GM13977 (cell line): ENCODE data around the gene CHURC1.
A peak's percentile ranks its signal among the peaks of the same experiment; 100 is the strongest.

Experiments used
- DNase-seq: peaks from one replicate; pipeline ENCODE4 v3.0.0; 2012; ENCODE audit warnings: low spot score
- in situ Hi-C: fragments of 300-500 bp; cut with MboI; formaldehyde crosslinking; loops from one replicate; pipeline ENCODE4 v1.12.0; 2022; ENCODE audit warnings: low sequenced_read_pairs, low pct_unique_long_range_greater_than_20kb, mixed read lengths, inconsistent platforms; ENCODE audit not compliant: unreplicated experiment
- TF ChIP-seq, protein P1 (sequence below): IDR thresholded peaks from 2 replicates; pipeline ENCODE4 v1.5.1; 2012; ENCODE audit warnings: mild to moderate bottlenecking, control low read depth; ENCODE audit not compliant: insufficient read depth; ENCODE audit errors: extremely low read depth, missing control alignments

CHURC1 gene

DNA sequence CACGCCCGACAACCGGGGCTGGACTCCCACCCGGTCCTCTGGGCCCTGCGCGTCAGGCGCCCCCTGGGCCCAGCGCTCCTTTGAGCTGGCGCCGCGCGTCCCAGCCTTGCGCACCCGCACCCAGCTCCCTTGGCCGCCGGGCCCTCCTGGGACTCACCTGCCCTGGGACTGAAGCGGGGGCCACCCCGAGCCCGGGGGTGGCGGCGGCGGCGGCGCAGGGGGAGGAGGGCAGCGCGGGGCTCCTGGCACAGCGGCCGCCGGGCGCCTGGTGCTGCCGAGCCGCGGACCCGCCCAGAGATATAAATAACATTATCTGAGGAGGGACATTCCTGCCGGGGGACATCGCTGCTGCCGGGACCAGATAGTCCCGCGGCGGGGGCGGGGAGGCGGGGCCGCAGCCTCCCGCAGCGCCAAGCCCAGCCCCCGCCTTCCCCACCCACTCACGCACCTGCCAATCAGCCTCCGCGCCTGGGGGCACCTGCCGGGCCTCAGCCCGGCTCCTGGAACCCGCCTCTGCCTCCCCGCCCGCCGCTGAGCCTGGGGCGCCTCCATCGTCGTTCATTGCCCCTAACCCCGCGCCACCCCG is 34.5 kb upstream of the CHURC1 start, which contains the start of gene SPTB:
Gene SPTB, minus strand, starts transcription at position 273 of the 586 bp plus-strand sequence. CDS start 56,813 bp downstream, outside the sequence.
- peak; percentile 74 for DNase-seq
- in situ Hi-C loops = loop anchor here (10.0 kb wide), 1 partner anchor 55 kb away; no protein-coding TSS in a partner anchor
- TF ChIP-seq, protein P1, sequence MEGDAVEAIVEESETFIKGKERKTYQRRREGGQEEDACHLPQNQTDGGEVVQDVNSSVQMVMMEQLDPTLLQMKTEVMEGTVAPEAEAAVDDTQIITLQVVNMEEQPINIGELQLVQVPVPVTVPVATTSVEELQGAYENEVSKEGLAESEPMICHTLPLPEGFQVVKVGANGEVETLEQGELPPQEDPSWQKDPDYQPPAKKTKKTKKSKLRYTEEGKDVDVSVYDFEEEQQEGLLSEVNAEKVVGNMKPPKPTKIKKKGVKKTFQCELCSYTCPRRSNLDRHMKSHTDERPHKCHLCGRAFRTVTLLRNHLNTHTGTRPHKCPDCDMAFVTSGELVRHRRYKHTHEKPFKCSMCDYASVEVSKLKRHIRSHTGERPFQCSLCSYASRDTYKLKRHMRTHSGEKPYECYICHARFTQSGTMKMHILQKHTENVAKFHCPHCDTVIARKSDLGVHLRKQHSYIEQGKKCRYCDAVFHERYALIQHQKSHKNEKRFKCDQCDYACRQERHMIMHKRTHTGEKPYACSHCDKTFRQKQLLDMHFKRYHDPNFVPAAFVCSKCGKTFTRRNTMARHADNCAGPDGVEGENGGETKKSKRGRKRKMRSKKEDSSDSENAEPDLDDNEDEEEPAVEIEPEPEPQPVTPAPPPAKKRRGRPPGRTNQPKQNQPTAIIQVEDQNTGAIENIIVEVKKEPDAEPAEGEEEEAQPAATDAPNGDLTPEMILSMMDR = no peak

GRCh38 chr14:64880221-64881121 is 33.8 kb upstream of the CHURC1 start:
- in situ Hi-C loops = loop anchor here (10.0 kb wide), 1 partner anchor 56 kb away; no protein-coding TSS in a partner anchor
- DNase-seq = peak; percentile 81
- TF ChIP-seq, protein P1 = no peak

DNA sequence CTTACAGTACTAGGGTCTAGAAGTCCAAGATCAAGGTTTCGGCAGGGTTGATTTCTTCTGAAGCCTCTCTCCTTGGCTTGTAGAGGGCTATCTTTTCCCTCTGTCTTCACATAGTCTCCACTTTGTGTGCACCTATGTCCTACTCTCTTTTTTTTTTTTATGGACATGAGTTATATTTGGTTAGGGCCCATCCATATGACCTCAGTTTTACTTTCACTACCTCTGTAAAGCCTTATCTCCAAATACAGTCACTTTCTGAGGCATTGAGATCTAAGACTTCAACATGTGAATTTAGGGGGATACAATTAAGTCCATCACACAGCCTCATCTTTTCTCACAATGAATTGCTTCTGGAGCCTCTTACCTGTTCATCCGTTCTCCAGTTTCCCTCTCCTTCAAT is 28.7 kb upstream of the CHURC1 start:
- TF ChIP-seq, protein P1 = no peak
- in situ Hi-C loops = loop anchor here (10.0 kb wide), 1 partner anchor 61 kb away; no protein-coding TSS in a partner anchor
- no peak for DNase-seq

GRCh38 chr14:64889352-64889751 is 24.9 kb upstream of the CHURC1 start:
- in situ Hi-C loops = loop anchor here (10.0 kb wide), 1 partner anchor 65 kb away; no protein-coding TSS in a partner anchor
- TF ChIP-seq, protein P1 = no peak
- no peak for DNase-seq

- DNase-seq = no peak
- TF ChIP-seq, protein P1 = no peak
- in situ Hi-C loops = no loop called here
Measured at GRCh38 chr14:64891173-64891838, 22.9 kb upstream of the CHURC1 start.

- peak; percentile 76 for DNase-seq
- in situ Hi-C loops = no loop called here
- TF ChIP-seq, protein P1 = peak; percentile 61
Measured at GRCh38 chr14:64891839-64892375, 22.3 kb upstream of the CHURC1 start.
